Lower leg skin (tissue), 4 donors: ENCODE data around the gene MSL2. TPM values are rescaled to one million over a fixed set of nuclear protein-coding genes. Genes with fewer than 3 reads are reported as not detected.
"Not testable (repeated sequence)": the region's sequence is repeated elsewhere in the genome, so short reads cannot be mapped to it uniquely, and the experiment has no call there.

Experiments used
- DNase-seq, 2 donors: peaks; one replicate each; pipeline ENCODE4 v3.0.0-alpha.2; 2019; ENCODE audit warnings: low spot score in 2 of 2
- H3K4me3 ChIP-seq: fragments of 200-600 bp; sonication (generic); 2 replicates; pipeline ENCODE4 v1.5.1; 2017; ENCODE audit warnings: mild to moderate bottlenecking, low read depth; ENCODE audit not compliant: poor library complexity, severe bottlenecking
- POLR2A ChIP-seq, 2 donors: fragments of 450-650 bp; IDR thresholded peaks; one replicate each; pipeline ENCODE4 v1.6.1; 2016 to 2017; ENCODE audit warnings: antibody characterized with exemption in 2 of 2, mild to moderate bottlenecking in 1 of 2, moderate library complexity in 1 of 2
- WGBS, 2 donors: methylation state at CpG; one replicate each; pipeline ENCODE4 v1.1.5; 2018; 5-methylcytosine and 5-hydroxymethylcytosine counted together
- intact Hi-C: fragments of 100-400 bp; cut with DNase I; formaldehyde crosslinking; loops from one replicate; pipeline ENCODE4 v1.15.0; 2023; ENCODE audit warnings: low total_unique reads
- total RNA-seq, 4 donors: library from RNA; depleted of rRNA; stranded (reverse); fragments of >200 nt; gene quantifications; one replicate each; pipeline ENCODE4 v1.1.0, GENCODE V29; 2016
- TF ChIP-seq, protein P1 (sequence below), 3 donors: fragments of 450-650 bp; IDR thresholded peaks; one replicate each; pipeline ENCODE4 v1.5.1; 2016; ENCODE audit warnings: antibody characterized with exemption in 3 of 3, mild to moderate bottlenecking in 3 of 3, moderate library complexity in 2 of 3

MSL2 gene
- total RNA-seq, 4 donors from 2014 or later, result 26.9 to 38.0 (median 30.4) TPM

DNA sequence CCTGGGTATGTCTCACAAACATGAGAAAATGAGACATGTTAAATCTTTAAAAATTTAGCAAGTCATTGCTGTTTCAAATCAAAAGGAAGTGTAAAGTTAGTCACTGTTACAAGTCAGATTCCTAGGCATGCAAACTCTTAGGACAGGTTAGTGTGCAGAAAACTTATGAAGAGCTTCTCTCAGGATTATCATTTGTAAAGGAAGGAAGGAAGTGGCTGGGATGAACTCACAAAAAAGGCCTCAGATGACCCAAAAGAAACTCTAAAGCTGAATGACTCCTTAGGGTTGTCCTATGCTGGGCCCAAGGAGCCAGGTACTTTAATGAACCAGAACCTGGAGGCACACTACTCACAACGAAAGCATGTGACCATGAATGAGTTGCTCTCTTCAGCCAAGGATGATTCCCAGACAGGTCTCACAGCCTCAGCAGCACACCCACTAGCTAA lies 25.0 kb downstream of the MSL2 start:
- no peak for DNase-seq
- intact Hi-C loops, result no loop called here
- no peak overlapping the region for H3K4me3 ChIP-seq
- WGBS, 2 donors, result 37 to 43% methylated on average over 1 of the region's 1 CpG
- no peak for TF ChIP-seq POLR2A (IDR thresholded peaks at IDR 0.05)
- TF ChIP-seq, protein P1, sequence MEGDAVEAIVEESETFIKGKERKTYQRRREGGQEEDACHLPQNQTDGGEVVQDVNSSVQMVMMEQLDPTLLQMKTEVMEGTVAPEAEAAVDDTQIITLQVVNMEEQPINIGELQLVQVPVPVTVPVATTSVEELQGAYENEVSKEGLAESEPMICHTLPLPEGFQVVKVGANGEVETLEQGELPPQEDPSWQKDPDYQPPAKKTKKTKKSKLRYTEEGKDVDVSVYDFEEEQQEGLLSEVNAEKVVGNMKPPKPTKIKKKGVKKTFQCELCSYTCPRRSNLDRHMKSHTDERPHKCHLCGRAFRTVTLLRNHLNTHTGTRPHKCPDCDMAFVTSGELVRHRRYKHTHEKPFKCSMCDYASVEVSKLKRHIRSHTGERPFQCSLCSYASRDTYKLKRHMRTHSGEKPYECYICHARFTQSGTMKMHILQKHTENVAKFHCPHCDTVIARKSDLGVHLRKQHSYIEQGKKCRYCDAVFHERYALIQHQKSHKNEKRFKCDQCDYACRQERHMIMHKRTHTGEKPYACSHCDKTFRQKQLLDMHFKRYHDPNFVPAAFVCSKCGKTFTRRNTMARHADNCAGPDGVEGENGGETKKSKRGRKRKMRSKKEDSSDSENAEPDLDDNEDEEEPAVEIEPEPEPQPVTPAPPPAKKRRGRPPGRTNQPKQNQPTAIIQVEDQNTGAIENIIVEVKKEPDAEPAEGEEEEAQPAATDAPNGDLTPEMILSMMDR (IDR thresholded peaks at IDR 0.05), result no peak

DNA sequence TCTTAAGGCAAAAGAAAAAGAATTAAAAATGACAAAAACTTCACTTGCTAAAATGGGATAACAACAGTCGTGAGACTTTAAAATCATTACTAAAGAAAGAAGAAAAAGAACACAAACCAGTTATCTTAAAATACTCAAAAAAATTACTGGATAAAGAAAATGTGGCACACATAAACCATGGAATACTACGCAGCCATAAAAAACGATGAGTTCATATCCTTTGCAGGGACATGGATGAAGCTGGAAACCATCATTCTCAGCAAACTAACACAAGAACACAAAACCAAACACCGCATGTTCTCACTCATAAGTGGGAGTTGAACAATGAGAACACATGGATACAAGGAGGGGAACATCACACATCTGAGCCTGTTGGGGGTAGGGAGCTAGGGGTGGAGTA lies 27.9 kb downstream of the MSL2 start:
- intact Hi-C loops, DNase-seq, H3K4me3 ChIP-seq: not testable (repeated sequence)
- 93 to 94% methylated on average over 4 of the region's 4 CpGs for WGBS, 2 donors

DNA sequence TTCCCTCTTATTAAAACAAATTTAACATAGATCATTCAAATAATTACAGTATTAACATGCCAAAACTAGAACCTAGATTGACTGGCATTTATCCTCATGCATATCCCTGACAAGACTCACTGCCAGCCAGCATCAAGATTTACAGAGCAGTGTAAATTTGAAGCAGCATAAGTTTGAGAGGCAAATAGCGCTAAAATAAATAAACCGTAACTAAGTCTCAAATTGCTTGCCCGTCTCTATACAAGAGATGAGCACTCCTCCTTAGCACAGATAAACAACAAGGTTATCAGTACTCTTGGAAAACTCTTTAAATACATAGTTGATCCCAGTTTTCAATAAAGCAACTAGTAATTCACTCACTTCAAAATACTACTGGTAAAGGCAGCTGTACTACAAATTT lies 29.6 kb downstream of the MSL2 start:
- 53 to 54% methylated on average over 3 of the region's 3 CpGs for WGBS, 2 donors
- H3K4me3 ChIP-seq, result no peak overlapping the region
- intact Hi-C loops, result no loop called here
- TF ChIP-seq POLR2A (IDR thresholded peaks at IDR 0.05), result no peak
- TF ChIP-seq, protein P1 (IDR thresholded peaks at IDR 0.05), result no peak
- DNase-seq, result no peak

DNA sequence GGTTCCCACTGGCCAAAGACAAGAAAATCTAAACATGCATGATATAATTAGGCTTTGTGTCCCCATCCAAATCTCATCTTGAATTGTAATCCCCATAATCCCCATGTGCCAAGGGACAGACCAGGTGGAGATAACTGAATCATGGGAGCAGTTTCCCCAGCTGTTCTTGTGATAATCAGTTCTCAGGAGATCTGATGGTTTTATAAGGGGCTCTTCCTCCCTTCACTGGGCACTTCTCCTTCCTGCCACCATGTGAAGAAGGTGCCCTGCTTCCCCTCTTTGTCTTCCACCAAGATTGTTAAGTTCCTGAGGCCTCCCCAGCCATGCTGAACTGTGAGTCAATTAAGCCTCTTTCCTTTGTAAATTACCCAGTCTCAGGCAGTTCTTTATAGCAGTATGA lies 32.5 kb downstream of the MSL2 start:
- DNase-seq, intact Hi-C loops, H3K4me3 ChIP-seq: not testable (repeated sequence)

DNA sequence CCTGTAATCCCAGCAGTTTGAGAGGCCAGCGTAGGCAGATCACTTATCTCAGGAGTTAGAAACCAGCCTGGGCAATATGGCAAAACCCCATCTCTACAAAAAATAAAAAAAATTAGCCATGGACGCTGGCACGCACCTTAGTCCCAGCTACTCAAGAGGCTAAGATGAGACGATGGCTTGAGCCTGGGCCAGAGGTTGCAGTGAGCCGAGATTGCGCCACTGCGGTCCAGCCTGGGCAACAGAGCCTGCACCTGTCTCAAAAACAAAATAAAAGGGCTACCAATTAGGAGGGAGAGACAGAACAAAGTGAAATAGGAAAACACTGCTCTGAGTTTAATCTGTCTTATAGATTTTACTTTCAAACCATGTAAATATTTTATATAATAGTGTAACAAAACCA lies 33.8 kb downstream of the MSL2 start:
- H3K4me3 ChIP-seq, result no peak overlapping the region
- WGBS, 2 donors, result 89 to 94% methylated on average over 7 of the region's 7 CpGs
- DNase-seq, result no peak
- intact Hi-C loops, result no loop called here
- TF ChIP-seq, protein P1 (IDR thresholded peaks at IDR 0.05), result no peak
- no peak for TF ChIP-seq POLR2A (IDR thresholded peaks at IDR 0.05)

DNA sequence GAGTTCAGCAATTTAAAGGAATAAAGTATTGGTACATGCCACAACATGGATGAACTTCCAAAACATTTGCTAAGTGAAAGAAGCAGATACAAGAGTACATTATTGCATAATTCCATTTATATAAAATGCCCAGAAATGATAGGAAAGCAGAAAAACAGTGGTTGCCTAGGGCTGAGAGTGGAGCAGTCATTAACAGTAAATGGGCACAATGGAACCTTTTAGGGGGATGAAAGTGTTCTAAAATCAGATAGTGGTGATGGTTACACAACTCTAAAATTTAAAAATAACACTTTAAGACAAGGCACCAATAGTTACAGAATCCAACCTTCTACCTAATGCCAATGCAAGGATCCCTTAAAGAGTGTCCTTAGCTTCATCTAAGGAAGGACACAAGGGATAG lies 34.6 kb downstream of the MSL2 start:
- H3K4me3 ChIP-seq, result no peak overlapping the region
- no peak for DNase-seq
- TF ChIP-seq, protein P1 (IDR thresholded peaks at IDR 0.05), result no peak
- no peak for TF ChIP-seq POLR2A (IDR thresholded peaks at IDR 0.05)
- intact Hi-C loops, result no loop called here

DNA sequence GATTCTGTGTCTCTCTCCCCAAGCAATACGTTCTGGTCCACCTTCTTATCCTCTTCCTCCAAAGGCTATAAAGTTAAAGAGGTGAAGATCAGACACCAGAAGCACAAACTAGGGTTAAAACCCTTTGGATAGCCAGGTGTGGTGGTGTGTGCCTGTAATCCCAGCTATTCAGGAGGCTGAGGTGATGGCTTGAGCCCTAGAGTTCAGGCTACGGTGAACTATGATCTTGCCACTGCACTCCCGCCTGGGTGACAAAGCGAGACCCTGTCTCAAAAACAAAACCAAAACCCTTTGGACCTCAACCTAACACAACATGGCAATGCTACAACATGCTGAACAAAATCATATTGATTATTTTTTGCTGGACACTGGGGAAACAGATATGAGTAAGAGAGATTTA lies 43.2 kb downstream of the MSL2 start:
- TF ChIP-seq POLR2A (IDR thresholded peaks at IDR 0.05), result no peak
- TF ChIP-seq, protein P1 (IDR thresholded peaks at IDR 0.05), result no peak
- WGBS, 2 donors, result 92% methylated on average over 4 of the region's 4 CpGs
- H3K4me3 ChIP-seq, result no peak overlapping the region
- DNase-seq, result no peak
- intact Hi-C loops, result no loop called here
